ENCODE data around the gene CCDC88C.

DNA sequence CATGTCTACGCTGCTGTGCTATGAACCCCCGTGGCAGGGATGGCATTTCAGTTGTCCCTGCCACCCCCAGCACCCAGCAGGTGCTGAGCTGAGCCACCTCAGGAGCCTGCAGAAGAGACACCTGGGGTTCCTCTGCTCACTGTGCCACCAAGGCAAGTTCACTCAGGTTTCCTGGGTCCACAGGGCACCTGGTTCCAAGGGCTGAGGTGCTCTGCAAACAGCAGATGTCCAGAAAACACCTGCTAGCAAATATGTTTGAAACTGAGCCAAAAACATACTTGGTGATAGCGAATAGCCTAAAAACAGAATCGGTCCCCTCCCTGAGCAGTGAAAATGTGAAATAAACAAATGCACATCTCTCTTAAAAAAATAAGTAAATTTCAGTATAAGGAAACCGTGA, 137.5 kb downstream of the CCDC88C start:
- TF ChIP-seq, protein P1, sequence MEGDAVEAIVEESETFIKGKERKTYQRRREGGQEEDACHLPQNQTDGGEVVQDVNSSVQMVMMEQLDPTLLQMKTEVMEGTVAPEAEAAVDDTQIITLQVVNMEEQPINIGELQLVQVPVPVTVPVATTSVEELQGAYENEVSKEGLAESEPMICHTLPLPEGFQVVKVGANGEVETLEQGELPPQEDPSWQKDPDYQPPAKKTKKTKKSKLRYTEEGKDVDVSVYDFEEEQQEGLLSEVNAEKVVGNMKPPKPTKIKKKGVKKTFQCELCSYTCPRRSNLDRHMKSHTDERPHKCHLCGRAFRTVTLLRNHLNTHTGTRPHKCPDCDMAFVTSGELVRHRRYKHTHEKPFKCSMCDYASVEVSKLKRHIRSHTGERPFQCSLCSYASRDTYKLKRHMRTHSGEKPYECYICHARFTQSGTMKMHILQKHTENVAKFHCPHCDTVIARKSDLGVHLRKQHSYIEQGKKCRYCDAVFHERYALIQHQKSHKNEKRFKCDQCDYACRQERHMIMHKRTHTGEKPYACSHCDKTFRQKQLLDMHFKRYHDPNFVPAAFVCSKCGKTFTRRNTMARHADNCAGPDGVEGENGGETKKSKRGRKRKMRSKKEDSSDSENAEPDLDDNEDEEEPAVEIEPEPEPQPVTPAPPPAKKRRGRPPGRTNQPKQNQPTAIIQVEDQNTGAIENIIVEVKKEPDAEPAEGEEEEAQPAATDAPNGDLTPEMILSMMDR (IDR thresholded peaks at IDR 0.05), result no peak
- no peak for TF ChIP-seq POLR2AphosphoS5 (IDR thresholded peaks at IDR 0.05)

Data from upper lobe of left lung (tissue), 4 donors.